Lower leg skin (tissue), 3 donors: ENCODE measurements around the gene SPIRE1.

Source experiments
- CTCF ChIP-seq, 3 donors: fragments of 450-650 bp; IDR thresholded peaks; one replicate each; pipeline ENCODE4 v1.5.1; 2016; ENCODE audit warnings: antibody characterized with exemption in 3 of 3, mild to moderate bottlenecking in 3 of 3, moderate library complexity in 2 of 3
- POLR2A ChIP-seq, 2 donors: fragments of 450-650 bp; IDR thresholded peaks; one replicate each; pipeline ENCODE4 v1.6.1; 2016 to 2017; ENCODE audit warnings: antibody characterized with exemption in 2 of 2, mild to moderate bottlenecking in 1 of 2, moderate library complexity in 1 of 2

GRCh38 chr18:12433829-12434540, 223.9 kb downstream of the SPIRE1 start:
- TF ChIP-seq CTCF (IDR thresholded peaks at IDR 0.05) (no peak), POLR2A (IDR thresholded peaks at IDR 0.05) (no peak)
